ENCODE measurements around the gene RHOB.
"Not testable (repeated sequence)": the region's sequence is repeated elsewhere in the genome, so short reads cannot be mapped to it uniquely, and the experiment has no call there.

Gene RHOB

DNA sequence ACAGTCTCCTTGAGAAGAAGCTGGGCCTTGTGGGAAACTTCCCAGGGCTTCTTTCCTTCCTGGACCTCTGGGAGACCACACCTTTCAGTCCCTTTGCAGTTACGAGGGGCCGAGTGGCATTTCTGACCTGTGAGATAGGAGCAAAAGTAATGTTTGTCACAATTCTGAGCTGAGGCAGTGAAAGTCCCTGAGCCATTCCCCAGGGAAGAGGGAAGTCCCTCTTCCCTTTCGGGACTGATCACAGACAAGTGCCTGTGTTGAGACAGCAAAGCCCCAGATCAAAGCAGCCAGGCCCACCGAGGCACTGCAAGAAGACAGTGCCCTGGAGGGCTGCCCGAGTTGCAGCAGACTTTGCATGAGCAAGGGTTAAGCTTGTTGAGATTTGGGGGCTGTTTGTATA is 41.9 kb downstream of the RHOB start:
- no peak for FAIRE-seq

DNA sequence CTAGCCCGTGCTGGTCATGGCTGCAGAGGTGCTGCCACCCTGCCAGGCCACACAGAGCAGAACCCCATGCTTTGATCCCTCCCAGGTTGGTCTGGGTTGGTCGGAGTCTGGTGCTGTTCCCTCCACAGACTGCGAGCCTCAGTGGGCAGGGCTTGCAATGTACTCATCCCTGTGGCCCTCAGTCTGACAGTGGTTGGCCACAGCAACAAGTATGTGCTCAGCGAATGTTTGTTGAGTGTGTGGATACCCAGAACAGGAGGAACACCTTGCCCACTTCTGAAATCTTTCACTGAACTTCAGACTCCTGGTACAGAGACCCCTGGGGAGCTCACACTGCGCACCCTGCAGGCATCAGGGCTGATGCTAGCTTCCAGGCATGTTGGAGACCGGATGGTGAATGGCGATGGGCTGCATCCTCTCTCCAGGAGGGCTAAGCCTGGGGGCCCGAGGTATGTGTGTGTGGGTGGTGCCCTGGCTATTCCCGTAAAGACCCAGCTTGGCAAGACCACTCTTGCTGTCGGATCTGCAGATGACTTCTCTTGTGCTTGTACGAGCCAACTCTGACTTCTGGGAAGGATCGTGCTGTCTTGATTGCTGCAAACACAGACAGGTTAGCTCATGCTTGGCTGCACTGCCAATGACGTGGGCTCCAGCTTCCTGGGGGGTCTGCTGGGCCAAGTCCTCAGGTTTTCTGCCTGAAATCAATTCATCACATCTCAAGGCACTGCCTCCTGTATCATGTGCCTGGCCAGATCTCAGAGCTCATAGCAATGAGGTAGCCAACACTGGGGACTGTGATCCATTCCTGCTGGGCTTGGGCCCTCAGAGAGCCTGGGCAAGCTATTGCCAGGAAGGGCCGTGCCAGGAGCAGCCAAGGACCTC is 43.7 kb downstream of the RHOB start:
- FAIRE-seq (no peak), DNase-seq (ENCODE audit: insufficient read length, low spot score) (no peak)

More for the DNA sequence above, 41.9 kb downstream of the RHOB start:
- DNase-seq (ENCODE audit: insufficient read length, low spot score), result no peak

DNA sequence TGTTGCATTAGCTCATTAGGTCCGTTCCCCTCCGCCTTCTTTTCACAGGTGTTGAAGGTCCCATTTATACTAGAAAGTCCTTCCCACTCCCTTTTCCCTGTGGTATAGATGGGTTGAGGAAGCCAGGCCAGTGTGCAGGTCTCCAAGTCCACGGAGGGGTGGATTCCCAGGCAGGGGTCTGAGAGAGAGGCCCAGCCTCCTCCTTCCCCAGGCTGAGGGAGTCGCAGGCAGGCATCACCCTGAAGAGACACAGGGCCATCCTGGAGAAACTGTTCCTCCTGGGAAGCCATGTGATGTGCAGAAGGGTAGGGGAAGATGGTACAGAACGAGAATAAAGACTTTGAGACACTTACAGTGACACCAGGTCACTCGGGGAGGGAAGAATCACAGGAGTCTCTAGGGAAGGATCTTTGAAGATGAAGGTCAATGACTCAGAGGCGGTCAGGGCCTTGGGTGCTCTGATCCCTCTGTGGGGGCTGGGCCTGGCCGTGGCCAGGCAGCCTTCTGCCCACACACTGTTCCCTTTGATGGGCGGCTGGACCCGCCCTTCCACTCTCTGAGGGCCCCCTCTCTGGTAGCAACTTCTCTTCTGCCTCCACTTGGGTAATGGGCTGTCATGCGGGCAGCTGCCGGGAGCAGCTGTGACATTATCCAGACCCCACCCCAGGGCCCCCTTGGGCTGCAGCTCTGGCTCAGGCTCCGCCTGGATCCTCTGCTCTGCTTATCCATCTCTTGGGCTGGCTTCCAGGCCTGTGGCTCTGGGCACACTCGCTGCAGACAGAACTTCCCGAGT is 45.1 kb downstream of the RHOB start:
- no peak for DNase-seq (ENCODE audit: insufficient read length, low spot score)

DNA sequence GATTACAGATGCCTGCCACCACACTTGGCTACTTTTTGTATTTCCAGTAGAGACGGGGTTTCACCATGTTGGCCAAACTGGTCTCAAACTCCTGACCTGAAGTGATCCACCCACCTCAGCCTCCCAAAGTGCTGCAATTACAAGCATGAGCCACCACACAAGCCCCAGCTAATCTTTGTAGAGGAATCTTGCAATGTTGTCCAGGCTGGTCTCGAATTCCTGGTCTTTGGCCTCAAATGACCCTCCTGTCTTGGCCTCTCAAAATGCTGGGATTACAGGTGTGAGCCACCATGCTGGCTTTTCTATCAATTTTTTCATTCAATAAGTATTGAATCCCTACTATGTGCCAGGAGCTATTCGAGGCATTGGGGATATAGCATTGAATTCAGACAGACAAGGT is 46.2 kb downstream of the RHOB start:
- DNase-seq (ENCODE audit: insufficient read length, low spot score); FAIRE-seq: not testable (repeated sequence)

More for the DNA sequence above, 45.1 kb downstream of the RHOB start:
- FAIRE-seq, result no peak

DNA sequence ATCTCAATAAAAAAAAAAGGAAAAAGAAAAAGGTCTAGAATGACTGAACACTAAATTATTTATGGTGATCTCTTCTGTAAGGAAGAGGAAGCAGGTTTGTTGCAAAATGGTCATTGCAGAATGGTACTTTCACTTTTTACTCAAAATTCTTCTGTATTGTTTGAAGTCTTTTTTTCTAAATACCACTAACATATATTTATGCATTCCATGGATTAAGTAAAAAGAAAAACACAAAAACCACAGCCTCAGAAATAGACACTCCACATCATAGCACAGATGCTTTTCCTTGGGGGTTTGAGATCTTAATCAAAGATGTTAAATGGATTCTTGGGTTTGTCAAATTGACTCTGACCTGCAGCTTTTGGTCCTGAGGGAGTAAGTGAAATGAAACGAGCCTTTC is 47.4 kb downstream of the RHOB start:
- DNase-seq (ENCODE audit: insufficient read length, low spot score) (no peak), FAIRE-seq (no peak)

DNA sequence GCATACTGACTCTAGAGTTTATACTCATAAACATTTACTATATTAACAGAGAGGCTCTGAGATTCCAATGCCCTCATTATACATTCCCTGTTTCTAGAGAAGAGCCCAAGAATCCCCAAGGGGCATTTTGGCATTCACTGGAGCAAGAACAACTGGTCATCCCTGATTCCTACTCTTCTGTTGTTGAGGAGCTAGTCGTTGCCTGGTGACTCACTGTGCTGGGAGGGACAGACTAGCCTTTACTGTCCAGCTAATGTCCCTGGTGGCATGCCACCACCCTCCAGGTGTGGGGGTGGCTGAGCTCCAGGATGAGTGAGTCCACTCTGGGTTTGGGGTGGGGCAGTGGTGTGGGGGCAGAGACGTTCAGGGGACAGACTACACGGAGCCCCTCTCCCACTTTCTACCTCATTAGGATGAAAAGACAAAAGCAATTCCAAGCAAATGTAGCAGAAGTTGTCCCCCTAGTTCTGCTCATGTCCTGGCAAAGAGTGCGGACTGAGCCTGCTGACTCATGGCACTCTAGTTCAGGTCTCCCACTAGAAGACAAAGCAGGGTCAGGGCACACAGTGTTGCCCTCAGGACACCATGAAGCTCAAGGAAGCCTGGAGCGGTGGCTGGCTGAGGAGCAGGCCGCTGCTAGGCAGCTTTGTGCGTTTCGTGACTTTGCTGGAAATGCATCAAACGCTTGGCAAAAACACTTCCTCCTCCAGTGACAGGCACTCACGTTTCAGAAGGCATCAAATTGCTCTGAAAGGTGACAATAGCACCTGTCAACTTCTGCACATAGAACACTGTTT is 49.4 kb downstream of the RHOB start:
- FAIRE-seq (no peak), DNase-seq (ENCODE audit: insufficient read length, low spot score) (no peak)

DNA sequence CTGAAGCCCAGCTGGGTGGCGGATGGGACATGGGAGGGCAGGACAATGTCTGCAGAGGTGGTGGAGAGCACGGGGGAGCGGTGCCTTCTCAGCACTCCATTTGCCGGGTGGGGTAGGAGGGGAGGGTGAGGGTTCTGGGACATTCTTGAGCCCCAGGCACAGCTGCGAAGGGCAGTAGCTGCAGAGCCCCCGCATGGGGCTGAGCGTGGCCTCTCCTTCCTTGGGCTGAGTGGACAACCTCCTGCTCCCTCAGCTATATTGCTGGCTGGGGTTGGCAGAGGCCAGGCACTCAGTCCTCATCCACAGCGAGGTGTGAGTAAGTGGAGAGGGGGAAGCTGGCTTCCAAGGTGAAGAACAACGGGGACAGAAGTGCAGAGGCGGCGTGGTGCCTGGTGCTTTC is 50.1 kb downstream of the RHOB start:
- no peak for FAIRE-seq
- DNase-seq (ENCODE audit: insufficient read length, low spot score), result no peak

All from GM19239 (cell line).